ENCODE data around the gene ZFP90. TPM values are rescaled to one million over a fixed set of nuclear protein-coding genes. Genes with fewer than 3 reads are reported as not detected.
"Not testable (repeated sequence)": the region's sequence is repeated elsewhere in the genome, so short reads cannot be mapped to it uniquely, and the experiment has no call there.

The ZFP90 gene
- total RNA-seq, 1 experiment from 2014 or later: 12.8 TPM

DNA sequence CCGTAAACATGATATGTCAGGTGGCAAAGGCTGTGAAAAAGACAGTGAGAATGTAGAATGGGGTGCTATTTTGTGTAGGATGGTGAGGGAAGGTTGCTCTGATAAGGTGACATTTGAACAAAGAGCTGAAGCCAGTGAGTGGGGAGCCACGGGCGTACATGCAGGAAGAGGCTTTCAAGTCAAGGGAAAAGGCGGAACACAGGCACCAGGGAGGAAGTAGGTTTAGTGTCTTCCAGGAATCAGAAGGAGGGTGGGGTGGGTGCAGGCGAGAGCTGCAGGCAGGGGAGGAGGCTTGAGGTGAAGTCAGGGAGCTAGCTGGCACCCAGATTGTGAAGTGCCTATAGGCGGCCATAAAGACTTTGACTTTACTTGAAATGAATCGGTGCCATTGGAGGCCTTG, 14.1 kb downstream of the ZFP90 start:
- Histone ChIP-seq H3K14ac (ENCODE audit: insufficient read depth, low read length) (no peak overlapping the region), H2AFZ (ENCODE audit: low read length) (no peak overlapping the region), H3K27ac (ENCODE audit: insufficient read length, low read depth, low read length) (no peak overlapping the region), H3K79me1 (ENCODE audit: insufficient read depth, low read depth, low read length, poor library complexity, severe bottlenecking) (no peaks in the 10 kb centered on the region), H4K91ac (ENCODE audit: insufficient read length, low read depth, low read length) (no peak overlapping the region), H3K18ac (ENCODE audit: insufficient read length, low read depth, low read length) (no peak overlapping the region), H2AK5ac (ENCODE audit: insufficient read length, low read length) (no peak overlapping the region), H2BK20ac (ENCODE audit: low read depth, low read length, poor library complexity, severe bottlenecking) (no peak overlapping the region), H2BK120ac (ENCODE audit: low read depth, low read length, poor library complexity, severe bottlenecking) (no peak overlapping the region), H4K8ac (replicated peaks; ENCODE audit: insufficient read length, low read depth, low read length) (no peak overlapping the region), H2BK5ac (ENCODE audit: insufficient read length, low read length) (no peak overlapping the region), H3K56ac (ENCODE audit: insufficient read length, low read depth, low read length) (no peak overlapping the region), H3K4ac (ENCODE audit: low read depth, low read length) (no peak overlapping the region), H3T11ph (ENCODE audit: low read length) (no peak overlapping the region), H3K9me3 (ENCODE audit: control insufficient read depth, low read depth, low read length) (peaks cover 13% of the 10 kb centered on the region), H3K4me2 (ENCODE audit: insufficient read depth, insufficient read length, low read length) (no peak overlapping the region), H3K27me3 (ENCODE audit: insufficient read depth, low read length) (no peaks in the 10 kb centered on the region), H3K23ac (ENCODE audit: insufficient read length, low read depth, low read length) (no peak overlapping the region), H2BK15ac (ENCODE audit: low read depth, low read length) (no peak overlapping the region), H2BK12ac (ENCODE audit: insufficient read length, low read depth, low read length) (no peak overlapping the region), H4K5ac (ENCODE audit: insufficient read length, low read depth, low read length) (no peak overlapping the region), H3K4me1 (ENCODE audit: insufficient read depth, low read length) (no peaks in the 10 kb centered on the region), H4K20me1 (ENCODE audit: control insufficient read depth, insufficient read depth, insufficient read length) (no peaks in the 10 kb centered on the region), H3K79me2 (ENCODE audit: insufficient read depth, low read length) (no peaks in the 10 kb centered on the region), H3K23me2 (ENCODE audit: insufficient read length, low read depth, low read length, poor library complexity, severe bottlenecking) (no peaks in the 10 kb centered on the region), H3K9ac (ENCODE audit: extremely low read depth, insufficient read length, low read length) (no peak overlapping the region)
- Mint-ChIP-seq H3K27ac (no peak overlapping the region; a peak in 1 of 7 replicates), H3K4me1 (no peaks in the 10 kb centered on the region), H3K36me3 (ENCODE audit: insufficient read depth in 1 of 3, low read depth in 3 of 3) (peaks cover 87 to 91% (median 91%) of the 10 kb centered on the region in 3 experiments), H3K27me3 (ENCODE audit: low read depth) (no peaks in the 10 kb centered on the region), H3K9me3 (peaks cover 64 to 80% of the 10 kb centered on the region in 2 experiments), H3K4me3 (peak overlapping the region in 1 of 2 experiments; percentile 7; a peak in 1 of 5 replicates)
- no peak for DNase-seq
- WGBS (ENCODE audit: extremely low coverage, insufficient read length, low lambda C conversion rate): no CpG with 5 or more reads among the region's 7 CpGs
- TF ChIP-seq, protein P1, sequence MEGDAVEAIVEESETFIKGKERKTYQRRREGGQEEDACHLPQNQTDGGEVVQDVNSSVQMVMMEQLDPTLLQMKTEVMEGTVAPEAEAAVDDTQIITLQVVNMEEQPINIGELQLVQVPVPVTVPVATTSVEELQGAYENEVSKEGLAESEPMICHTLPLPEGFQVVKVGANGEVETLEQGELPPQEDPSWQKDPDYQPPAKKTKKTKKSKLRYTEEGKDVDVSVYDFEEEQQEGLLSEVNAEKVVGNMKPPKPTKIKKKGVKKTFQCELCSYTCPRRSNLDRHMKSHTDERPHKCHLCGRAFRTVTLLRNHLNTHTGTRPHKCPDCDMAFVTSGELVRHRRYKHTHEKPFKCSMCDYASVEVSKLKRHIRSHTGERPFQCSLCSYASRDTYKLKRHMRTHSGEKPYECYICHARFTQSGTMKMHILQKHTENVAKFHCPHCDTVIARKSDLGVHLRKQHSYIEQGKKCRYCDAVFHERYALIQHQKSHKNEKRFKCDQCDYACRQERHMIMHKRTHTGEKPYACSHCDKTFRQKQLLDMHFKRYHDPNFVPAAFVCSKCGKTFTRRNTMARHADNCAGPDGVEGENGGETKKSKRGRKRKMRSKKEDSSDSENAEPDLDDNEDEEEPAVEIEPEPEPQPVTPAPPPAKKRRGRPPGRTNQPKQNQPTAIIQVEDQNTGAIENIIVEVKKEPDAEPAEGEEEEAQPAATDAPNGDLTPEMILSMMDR (conservative IDR thresholded peaks at IDR 0.05): no peak

DNA sequence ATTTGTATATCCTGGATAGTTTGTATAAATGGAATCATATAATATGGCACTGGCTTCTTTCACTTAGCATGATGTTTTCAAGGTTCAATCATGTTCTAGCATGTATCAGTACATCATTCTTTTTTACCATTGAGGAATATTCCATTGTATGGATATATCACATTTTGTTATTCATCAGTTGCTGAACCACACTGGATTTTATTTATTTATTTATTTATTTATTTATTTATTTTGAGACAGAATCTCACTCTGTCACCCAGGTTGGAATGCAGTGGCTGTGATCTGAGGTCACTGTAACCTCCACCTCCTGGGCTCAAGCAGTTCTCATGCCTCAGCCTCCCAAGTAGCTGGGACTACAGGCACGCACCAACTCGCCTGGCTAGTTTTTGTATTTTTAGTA, 21.2 kb downstream of the ZFP90 start:
- not testable (repeated sequence) for H3K27ac Mint-ChIP-seq

More for the DNA sequence above, 21.2 kb downstream of the ZFP90 start:
- Mint-ChIP-seq H3K36me3 (ENCODE audit: insufficient read depth in 1 of 3, low read depth in 3 of 3) (peaks cover 95 to 99% (median 98%) of the 10 kb centered on the region in 3 experiments), H3K9me3 (peaks cover 92 to 95% of the 10 kb centered on the region in 2 experiments), H3K27me3 (ENCODE audit: low read depth) (peaks cover 11% of the 10 kb centered on the region)
- not testable (repeated sequence) for H2BK12ac ChIP-seq (ENCODE audit: insufficient read length, low read depth, low read length); DNase-seq; H4K20me1 ChIP-seq (ENCODE audit: control insufficient read depth, insufficient read depth, insufficient read length); H3K14ac ChIP-seq (ENCODE audit: insufficient read depth, low read length); H3K23ac ChIP-seq (ENCODE audit: insufficient read length, low read depth, low read length); H3K23me2 ChIP-seq (ENCODE audit: insufficient read length, low read depth, low read length, poor library complexity, severe bottlenecking); H3K27ac ChIP-seq (ENCODE audit: insufficient read length, low read depth, low read length); H3K4ac ChIP-seq (ENCODE audit: low read depth, low read length); H3K4me1 ChIP-seq (ENCODE audit: insufficient read depth, low read length); H3T11ph ChIP-seq (ENCODE audit: low read length); H4K91ac ChIP-seq (ENCODE audit: insufficient read length, low read depth, low read length); H2AFZ ChIP-seq (ENCODE audit: low read length); H3K27me3 ChIP-seq (ENCODE audit: insufficient read depth, low read length); H3K4me3 Mint-ChIP-seq; H2BK5ac ChIP-seq (ENCODE audit: insufficient read length, low read length); H2AK5ac ChIP-seq (ENCODE audit: insufficient read length, low read length); H3K56ac ChIP-seq (ENCODE audit: insufficient read length, low read depth, low read length); H2BK20ac ChIP-seq (ENCODE audit: low read depth, low read length, poor library complexity, severe bottlenecking); H3K9ac ChIP-seq (ENCODE audit: extremely low read depth, insufficient read length, low read length); H3K4me1 Mint-ChIP-seq; H2BK120ac ChIP-seq (ENCODE audit: low read depth, low read length, poor library complexity, severe bottlenecking); H3K79me1 ChIP-seq (ENCODE audit: insufficient read depth, low read depth, low read length, poor library complexity, severe bottlenecking); H3K79me2 ChIP-seq (ENCODE audit: insufficient read depth, low read length); H4K5ac ChIP-seq (ENCODE audit: insufficient read length, low read depth, low read length); H3K18ac ChIP-seq (ENCODE audit: insufficient read length, low read depth, low read length); H2BK15ac ChIP-seq (ENCODE audit: low read depth, low read length); H4K8ac ChIP-seq (replicated peaks; ENCODE audit: insufficient read length, low read depth, low read length); H3K4me2 ChIP-seq (ENCODE audit: insufficient read depth, insufficient read length, low read length)
- no CpG with 5 or more reads among the region's 2 CpGs for WGBS (ENCODE audit: extremely low coverage, insufficient read length, low lambda C conversion rate)
- peaks cover 79% of the 10 kb centered on the region for H3K9me3 ChIP-seq (ENCODE audit: control insufficient read depth, low read depth, low read length)

Data from H9 (cell line).